CD4-positive, alpha-beta T cell (primary cell): ENCODE data around the gene GSTA2. TPM values are rescaled to one million over a fixed set of nuclear protein-coding genes. Genes with fewer than 3 reads are reported as not detected.
"Not testable (repeated sequence)": the region's sequence is repeated elsewhere in the genome, so short reads cannot be mapped to it uniquely, and the experiment has no call there.

ENCODE experiments used
- ATAC-seq: fragments of 200-7000 bp; cut with Tn5 transposase; one replicate; pipeline ENCODE4 v1.10.0; 2022; ENCODE audit warnings: mild to moderate bottlenecking; ENCODE audit not compliant: poor library complexity
- CTCF ChIA-PET: fragments of 350-600 bp; sonication (Branson Sonifier 250); formaldehyde crosslinking; loops from one replicate; lab custom pipeline; 2021; ENCODE audit warnings: antibody characterized with exemption, inconsistent platforms; lab: Charles Lee
- POLR2A ChIA-PET: fragments of 350-600 bp; sonication (Branson Sonifier 250); formaldehyde crosslinking; loops from one replicate; lab custom pipeline; 2021; ENCODE audit warnings: antibody characterized with exemption, inconsistent platforms; lab: Charles Lee
- DNase-seq, 14 experiments: peaks; one replicate each; pipeline ENCODE4 v3.0.0-alpha.2; 2013 to 2020; ENCODE audit warnings: mixed read lengths in 2 of 14
- H3K27ac ChIP-seq, 2 donors: one replicate each; pipeline versions ENCODE4 v1.5.1 to v1.7.0; 2013; ENCODE audit warnings: low read length in 2 of 2, low read depth in 1 of 2, mild to moderate bottlenecking in 1 of 2
- H3K27me3 ChIP-seq, 2 experiments: 1 replicate in 1 of 2; 2 replicates in 1 of 2; pipeline versions ENCODE4 v1.6.1 to v1.7.0; 2013; ENCODE audit warnings: low read length in 2 of 2, control low read depth in 1 of 2, mild to moderate bottlenecking in 1 of 2, moderate library complexity in 1 of 2; ENCODE audit not compliant: insufficient read depth in 2 of 2, control insufficient read depth in 1 of 2
- H3K36me3 ChIP-seq: one replicate; pipeline ENCODE4 v1.6.1; 2013; ENCODE audit warnings: low read length, control low read depth; ENCODE audit not compliant: insufficient read depth
- H3K4me1 ChIP-seq: one replicate; pipeline ENCODE4 v1.6.1; 2013; ENCODE audit warnings: low read length, control low read depth; ENCODE audit not compliant: insufficient read depth
- H3K4me3 ChIP-seq: one replicate; pipeline ENCODE4 v1.5.1; 2013; ENCODE audit warnings: mild to moderate bottlenecking, low read length, moderate library complexity
- H3K9me3 ChIP-seq, 2 experiments: 1 replicate in 1 of 2; 2 replicates in 1 of 2; pipeline versions ENCODE4 v1.6.1 to v1.7.0; 2013; ENCODE audit warnings: low read length in 2 of 2, mild to moderate bottlenecking in 2 of 2, control low read depth in 1 of 2, moderate library complexity in 1 of 2; ENCODE audit not compliant: control insufficient read depth in 1 of 2, insufficient read depth in 1 of 2
- H3K27ac Mint-ChIP-seq: one replicate; pipeline ENCODE4 v1.8.0; 2020; ENCODE audit warnings: mixed read lengths
- H3K27me3 Mint-ChIP-seq: one replicate; pipeline ENCODE4 v1.8.0; 2021; ENCODE audit warnings: mixed read lengths
- H3K36me3 Mint-ChIP-seq: one replicate; pipeline ENCODE4 v1.8.0; 2021; ENCODE audit warnings: low read depth, mixed read lengths
- H3K4me1 Mint-ChIP-seq: one replicate; pipeline ENCODE4 v1.8.0; 2021; ENCODE audit warnings: low read depth, mixed read lengths
- H3K4me3 Mint-ChIP-seq: one replicate; pipeline ENCODE4 v1.8.0; 2020; ENCODE audit warnings: mild to moderate bottlenecking, mixed read lengths
- H3K9me3 Mint-ChIP-seq: one replicate; pipeline ENCODE4 v1.8.0; 2020; ENCODE audit warnings: mixed read lengths
- CTCF ChIP-seq: fragments of 200-600 bp; IDR thresholded peaks from one replicate; pipeline ENCODE4 v1.8.0; 2022; ENCODE audit warnings: antibody characterized with exemption, mild to moderate bottlenecking
- intact Hi-C, 2 experiments: fragments of 100-400 bp; cut with DNase I in 1 of 2; cut with micrococcal nuclease in 1 of 2; formaldehyde crosslinking; loops; one replicate each; pipeline versions ENCODE4 v1.15.1 to v1.9.0; 2023 to 2025; cut with DNase I, micrococcal nuclease
- total RNA-seq, 174 experiments: library from RNA in 2 of 174; stranded (reverse) in 2 of 174; gene quantifications; one replicate each; pipeline ENCODE4 v1.2.3 and lab custom pipeline; 2021 to 2026

Gene GSTA2
- total RNA-seq, 2 experiments from 2014 or later: not detected

GRCh38 chr6:52769399-52769798, 6.1 kb upstream of the GSTA2 start:
- H3K27me3 ChIP-seq, H3K36me3 Mint-ChIP-seq, DNase-seq, ATAC-seq, H3K4me1 Mint-ChIP-seq, H3K36me3 ChIP-seq, H3K4me1 ChIP-seq, H3K27ac Mint-ChIP-seq, H3K9me3 Mint-ChIP-seq, intact Hi-C loops, CTCF ChIA-PET, H3K4me3 ChIP-seq, H3K27ac ChIP-seq, H3K4me3 Mint-ChIP-seq, POLR2A ChIA-PET, H3K9me3 ChIP-seq, H3K27me3 Mint-ChIP-seq: not testable (repeated sequence)

- H3K27ac Mint-ChIP-seq, H3K4me3 ChIP-seq, POLR2A ChIA-PET, H3K36me3 Mint-ChIP-seq, H3K27ac ChIP-seq, H3K36me3 ChIP-seq, H3K4me1 Mint-ChIP-seq, DNase-seq, ATAC-seq, H3K27me3 ChIP-seq, H3K27me3 Mint-ChIP-seq, H3K9me3 ChIP-seq, H3K9me3 Mint-ChIP-seq, intact Hi-C loops, H3K4me1 ChIP-seq, H3K4me3 Mint-ChIP-seq, CTCF ChIA-PET: not testable (repeated sequence)
These were observed 4.4 kb upstream of the GSTA2 start for GRCh38 chr6:52767658-52768057.

GRCh38 chr6:52761673-52762491, 1.4 kb downstream of the GSTA2 start:
- H3K36me3 ChIP-seq, H3K27ac ChIP-seq, H3K9me3 ChIP-seq, intact Hi-C loops, H3K27me3 ChIP-seq, H3K4me3 ChIP-seq, H3K4me3 Mint-ChIP-seq, DNase-seq, CTCF ChIA-PET, H3K36me3 Mint-ChIP-seq, ATAC-seq, H3K27ac Mint-ChIP-seq, H3K4me1 ChIP-seq, H3K4me1 Mint-ChIP-seq, POLR2A ChIA-PET, H3K9me3 Mint-ChIP-seq: not testable (repeated sequence)
- peaks cover 43% of the 10 kb centered on the region for H3K27me3 Mint-ChIP-seq

- POLR2A ChIA-PET: no interaction called here
- no peak overlapping the region for H3K27ac Mint-ChIP-seq
These were observed 3.0 kb downstream of the GSTA2 start for GRCh38 chr6:52760105-52760765.

More at GRCh38 chr6:52760105-52760765, 3.0 kb downstream of the GSTA2 start:
- intact Hi-C loops: no loop called here
- no peaks in the 10 kb centered on the region for H3K9me3 ChIP-seq
- Mint-ChIP-seq H3K4me3 (no peak overlapping the region), H3K4me1 (no peaks in the 10 kb centered on the region), H3K27me3 (peaks cover 57% of the 10 kb centered on the region), H3K36me3 (no peaks in the 10 kb centered on the region), H3K9me3 (no peaks in the 10 kb centered on the region)
- H3K36me3 ChIP-seq: no peaks in the 10 kb centered on the region
- CTCF ChIA-PET: no interaction called here
- H3K27me3 ChIP-seq: peaks cover 3% of the 10 kb centered on the region in 2 experiments
- TF ChIP-seq CTCF: no peak
- H3K4me3 ChIP-seq: no peak overlapping the region
- ATAC-seq (no peak), DNase-seq (no peak)
- H3K4me1 ChIP-seq: no peaks in the 10 kb centered on the region
- H3K27ac ChIP-seq: no peak overlapping the region
